GM18517 (cell line): ENCODE measurements around the gene LRRC1.
"Not testable (repeated sequence)": the region's sequence is repeated elsewhere in the genome, so short reads cannot be mapped to it uniquely, and the experiment has no call there.

Experiments used
- ATAC-seq: cut with Tn5 transposase; IDR thresholded peaks from one replicate; pipeline ENCODE4 v1.9.1; 2021; ENCODE audit warnings: mild to moderate bottlenecking, moderate library complexity; ENCODE audit not compliant: unreplicated experiment

The LRRC1 gene

DNA sequence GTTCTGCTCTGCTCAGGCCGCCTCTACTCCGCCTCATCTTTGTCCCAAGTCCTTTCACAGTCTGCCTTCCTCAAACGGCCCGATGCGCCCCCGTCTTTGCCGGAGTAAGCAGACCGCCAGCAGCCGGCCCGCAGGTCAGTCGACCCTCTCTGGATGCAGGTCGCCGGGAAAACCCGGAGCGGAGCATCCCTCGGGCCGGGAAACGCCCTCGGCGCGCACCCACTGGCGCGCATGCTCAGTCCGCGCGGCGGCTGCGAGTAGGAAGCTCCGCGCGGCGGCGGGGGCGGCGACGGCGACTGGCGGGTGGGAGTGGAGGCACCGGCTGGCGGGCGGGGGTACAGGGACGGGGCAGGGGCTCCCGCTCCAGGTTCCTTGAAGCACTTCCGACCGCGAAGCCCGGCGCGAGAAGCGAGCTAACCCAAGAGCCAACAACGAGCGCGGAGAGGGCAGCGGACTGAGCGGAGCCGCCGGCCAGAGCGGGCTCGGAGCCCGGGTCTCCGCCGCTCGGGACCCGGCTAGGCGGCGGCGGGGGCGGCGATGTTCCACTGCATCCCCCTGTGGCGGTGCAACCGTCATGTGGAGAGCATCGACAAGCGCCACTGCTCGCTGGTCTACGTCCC, at the start of gene LRRC1:
LRRC1 (plus strand) TSS at position 286 of the 620 bp plus-strand sequence; CDS start at position 538, 252 bp downstream.
- ATAC-seq = peak; percentile 57

DNA sequence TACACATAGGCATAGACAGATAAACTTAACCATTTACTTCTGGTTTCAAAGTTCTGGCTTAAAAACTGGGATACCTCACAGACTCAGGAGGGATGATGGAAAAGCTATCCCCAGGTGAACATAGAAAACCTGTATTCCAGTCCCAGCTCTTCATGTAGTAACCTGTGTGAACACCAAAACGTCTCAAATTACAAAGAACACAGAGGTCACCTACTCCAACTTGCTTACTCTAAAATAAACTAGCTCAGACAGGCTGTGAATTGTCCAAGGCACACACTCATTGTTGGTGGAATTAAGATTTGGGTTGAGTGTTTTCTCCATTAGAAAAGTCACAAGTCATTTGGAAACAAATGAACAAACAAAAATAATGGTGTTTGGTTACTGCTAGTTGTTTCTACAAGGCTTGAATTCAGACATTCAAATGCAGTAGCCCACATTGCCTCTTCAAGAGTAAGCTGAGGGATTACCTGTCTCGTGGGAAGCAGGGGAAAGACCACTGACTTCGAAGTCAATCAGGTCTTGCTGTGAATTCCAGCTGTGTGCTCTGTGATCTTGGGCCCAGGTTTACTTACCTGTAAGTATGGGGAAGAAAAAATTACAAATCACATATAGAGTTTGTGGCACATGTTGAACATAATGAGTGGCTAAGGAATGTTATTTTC, 48.2 kb upstream of the LRRC1 start:
- no peak for ATAC-seq

DNA sequence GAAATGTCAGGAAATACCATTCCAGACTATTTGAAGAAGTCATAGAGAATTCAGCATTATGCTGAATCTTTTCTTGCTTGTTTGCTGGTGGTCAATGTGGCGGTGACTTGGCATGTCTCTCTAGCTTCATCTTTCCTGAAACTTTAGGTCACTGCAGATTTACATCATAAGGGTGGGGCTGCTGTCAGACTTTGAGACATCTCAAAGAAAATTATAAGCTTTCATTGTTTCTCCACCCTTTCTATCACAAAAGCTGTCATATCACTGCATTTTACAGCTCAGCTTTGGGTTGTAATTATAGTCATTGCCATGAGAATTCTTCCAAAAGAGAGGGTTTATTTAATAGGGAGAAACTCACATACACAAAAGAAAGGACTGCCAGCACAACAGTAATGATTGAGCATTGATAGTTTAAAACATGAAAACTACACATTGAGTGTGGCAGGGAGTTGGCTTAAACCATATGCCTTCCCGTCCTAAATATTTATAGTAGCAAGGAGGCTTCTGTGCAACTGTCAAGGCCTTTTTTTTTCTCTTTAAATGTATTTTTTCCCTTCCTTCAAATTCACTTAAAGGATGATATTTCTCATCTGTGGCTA, 44.7 kb upstream of the LRRC1 start:
- ATAC-seq = no peak

DNA sequence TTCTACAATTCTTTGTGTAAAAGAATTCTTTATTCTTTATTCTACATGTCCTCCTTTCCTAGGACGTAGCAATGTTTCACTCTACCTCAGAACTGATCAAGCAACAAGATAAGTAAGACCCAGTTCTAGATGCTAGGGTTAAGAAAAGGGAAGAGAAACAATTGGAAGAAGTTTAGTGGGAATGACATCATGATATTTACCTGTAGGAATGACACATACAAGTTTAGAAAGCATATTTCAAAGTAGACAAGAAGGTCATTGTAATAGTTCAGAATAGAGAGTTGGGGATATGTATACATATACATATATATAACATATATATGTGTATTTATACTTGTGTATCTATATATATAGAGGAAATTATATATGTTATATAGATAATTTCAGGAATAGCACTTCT, 43.4 kb upstream of the LRRC1 start:
- ATAC-seq = no peak

DNA sequence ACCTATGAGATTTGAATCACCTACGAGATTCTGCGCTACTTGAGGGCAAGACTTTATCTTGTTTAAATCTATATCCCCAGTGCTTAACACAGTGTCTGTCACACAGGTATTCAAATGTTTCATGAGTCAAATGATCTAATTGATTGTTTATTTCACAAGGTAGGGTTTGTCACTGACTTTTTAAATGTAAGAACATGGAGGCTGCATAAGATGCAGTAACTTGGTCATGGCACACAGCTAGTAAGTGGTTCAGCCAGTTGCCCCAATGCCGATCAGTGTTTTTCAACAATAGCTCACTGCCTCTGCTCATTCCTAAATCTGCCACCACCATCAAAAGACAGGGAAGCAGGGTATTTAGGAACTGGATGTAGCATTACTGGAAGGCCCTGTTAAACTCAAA, 42.4 kb upstream of the LRRC1 start:
- ATAC-seq = no peak

DNA sequence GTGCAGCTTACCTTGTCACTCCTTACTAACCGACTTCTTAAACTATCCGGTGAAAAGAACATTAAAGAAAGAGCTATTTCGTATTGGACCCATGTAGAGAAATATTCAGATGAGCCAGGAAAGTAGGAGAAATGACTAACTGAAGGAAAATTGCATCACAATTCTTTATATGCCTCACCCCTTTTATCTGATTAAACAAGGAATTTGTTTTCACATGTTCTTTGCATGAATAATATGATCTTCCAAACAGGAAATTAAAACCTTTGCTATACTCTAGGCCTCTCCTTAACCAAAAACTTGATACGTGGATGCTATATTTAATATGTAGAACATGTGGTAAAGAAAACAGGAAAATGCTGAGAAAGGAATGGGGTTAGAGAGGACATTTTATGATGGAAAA, 41.9 kb upstream of the LRRC1 start:
- no peak for ATAC-seq

DNA sequence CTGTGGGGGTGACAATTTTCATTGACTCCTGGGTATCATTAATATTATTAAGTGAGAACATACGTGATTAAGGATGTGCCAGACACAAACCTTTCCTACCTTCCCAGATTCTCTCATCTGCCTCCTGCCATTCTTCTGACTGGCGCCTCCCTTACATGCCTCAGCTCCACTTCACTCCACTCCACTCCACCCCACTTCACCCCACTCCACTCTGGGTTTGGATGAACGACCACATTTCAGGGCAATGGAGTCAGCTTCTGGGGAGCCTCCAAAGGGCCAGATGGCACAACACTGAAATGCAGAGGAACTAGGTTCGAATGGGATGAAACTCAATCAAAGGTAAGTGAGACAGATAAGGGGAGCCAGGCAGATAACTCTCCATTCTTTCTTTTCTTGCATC, 40.5 kb upstream of the LRRC1 start:
- ATAC-seq = no peak

DNA sequence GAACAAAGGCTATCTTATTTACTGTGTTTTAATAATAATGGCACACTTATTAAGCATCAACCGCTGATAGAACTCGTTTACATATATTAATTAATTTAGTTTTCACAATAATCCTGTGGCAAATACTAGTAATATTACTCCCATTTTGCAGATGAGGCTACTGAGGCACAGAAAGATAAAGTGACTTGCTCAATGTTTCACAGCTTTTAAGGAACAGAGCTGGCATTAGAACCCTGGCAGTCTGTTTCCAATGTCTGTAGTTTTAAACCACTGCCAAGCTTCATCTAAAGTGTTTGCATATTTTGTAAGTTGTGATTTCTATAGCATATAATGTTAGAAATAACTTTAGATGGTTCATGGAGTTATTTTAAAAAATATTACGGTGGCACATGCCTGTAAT, 38.4 kb upstream of the LRRC1 start:
- ATAC-seq = no peak

DNA sequence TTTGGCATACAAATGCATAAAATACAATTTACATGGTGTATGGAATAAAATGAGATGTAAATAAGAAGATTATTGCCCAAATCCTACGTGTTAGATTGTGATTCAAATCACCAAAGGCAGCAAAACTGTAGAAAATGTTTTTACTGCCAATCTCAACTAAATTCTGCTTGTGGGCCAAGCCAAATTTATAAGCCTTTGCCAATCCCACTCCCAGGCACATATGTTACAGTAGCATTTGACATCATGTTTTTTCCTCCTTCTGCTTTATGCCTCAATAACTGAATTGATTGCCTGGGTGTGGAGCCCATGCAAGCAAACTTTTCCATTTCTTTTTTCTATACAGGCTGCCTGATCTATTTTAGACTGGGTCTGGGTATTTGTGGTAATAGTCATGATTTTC, 36.3 kb upstream of the LRRC1 start:
- ATAC-seq = no peak

DNA sequence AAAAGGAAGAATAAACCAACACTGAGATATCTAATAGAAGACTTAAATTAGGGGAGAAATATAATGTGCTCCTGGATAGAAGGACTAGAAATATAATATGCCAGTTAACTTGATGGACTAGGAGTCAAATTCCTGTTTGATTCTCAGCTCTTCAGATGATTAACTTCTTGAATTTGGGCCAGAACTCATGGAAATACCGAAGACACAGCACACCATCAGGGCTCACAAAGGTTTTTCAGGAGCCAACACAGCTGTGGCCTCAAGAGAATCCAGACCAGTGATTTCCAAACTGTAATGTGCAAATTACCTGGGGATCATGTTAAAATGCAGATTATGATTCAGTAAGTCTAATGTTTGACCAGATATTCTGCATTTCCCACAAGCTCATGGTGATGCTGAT, 33.8 kb upstream of the LRRC1 start:
- ATAC-seq = no peak

DNA sequence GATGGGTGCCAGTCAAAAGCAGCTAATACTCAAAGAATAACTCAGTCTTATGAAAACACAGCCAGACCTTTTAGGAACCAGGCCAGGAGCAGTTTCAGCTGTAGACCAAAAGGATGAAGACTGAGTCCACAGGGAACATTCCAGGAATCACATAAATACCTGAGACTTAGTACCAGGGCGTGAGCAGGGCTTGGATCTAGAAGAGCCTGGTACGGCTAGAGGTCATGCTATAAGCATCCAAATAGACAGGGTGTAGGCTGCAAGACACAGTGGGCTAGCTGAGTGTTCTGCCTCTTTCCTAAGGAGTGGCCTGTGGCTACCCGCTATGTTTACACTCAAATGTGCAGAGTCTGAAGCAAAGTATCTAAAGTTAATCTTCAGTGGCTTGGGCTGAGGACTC, 29.5 kb upstream of the LRRC1 start:
- ATAC-seq = no peak

DNA sequence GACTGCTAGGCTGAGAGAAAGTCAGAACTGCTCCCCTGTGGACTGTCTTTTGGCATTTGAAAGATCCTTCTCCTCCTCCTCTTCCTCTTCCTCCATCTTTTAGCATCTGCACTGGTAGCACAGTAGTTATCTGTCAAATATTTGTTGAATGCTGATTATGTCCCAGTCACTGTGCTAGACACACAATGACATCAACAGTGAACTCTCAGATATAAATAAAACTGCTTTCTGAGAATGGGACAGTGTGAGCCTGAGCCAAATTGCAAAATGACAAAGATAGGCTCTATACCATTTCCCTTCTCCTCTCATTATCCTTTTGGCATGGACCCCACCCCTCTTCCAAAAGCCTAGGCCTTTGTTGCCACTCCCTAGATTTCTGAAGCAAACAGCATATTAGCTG, 27.9 kb upstream of the LRRC1 start:
- ATAC-seq = no peak

DNA sequence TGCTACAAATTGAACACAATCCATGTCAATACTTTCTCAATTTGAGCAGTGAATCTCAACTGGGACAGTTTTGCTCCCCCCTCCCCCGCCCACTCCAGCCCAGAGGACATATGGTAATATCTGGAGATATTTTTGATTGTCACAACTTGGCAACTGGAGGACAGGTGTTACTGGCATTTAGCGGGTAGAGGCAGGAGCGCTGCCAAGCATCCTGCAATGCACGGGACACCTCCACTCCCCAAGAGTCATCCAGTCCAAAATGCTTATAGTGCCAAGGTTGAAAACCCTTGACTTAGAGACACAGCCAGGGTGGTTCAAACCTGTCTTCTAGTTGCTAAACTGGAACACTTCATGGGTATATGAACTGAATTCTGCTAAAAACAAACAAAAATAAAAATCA, 26.9 kb upstream of the LRRC1 start:
- no peak for ATAC-seq

DNA sequence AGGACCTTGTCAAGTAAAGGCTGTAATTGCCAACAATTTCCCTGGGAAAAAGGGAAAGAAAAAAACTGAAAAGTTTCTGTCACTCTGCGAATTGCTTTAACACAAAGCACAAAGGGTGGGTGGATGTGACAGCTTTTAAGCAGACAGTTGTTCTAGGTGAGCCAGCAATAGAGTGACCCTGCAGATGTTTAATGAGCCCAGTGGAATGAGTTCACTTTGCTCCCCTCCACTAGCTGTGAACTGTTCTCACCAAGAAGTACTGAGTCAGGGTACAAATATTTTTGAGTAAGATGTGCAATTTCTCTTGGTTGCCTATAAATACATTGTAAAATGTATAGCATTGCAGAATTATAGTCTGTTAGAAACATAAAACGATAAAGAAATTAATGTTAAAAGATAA, 26.2 kb upstream of the LRRC1 start:
- no peak for ATAC-seq

DNA sequence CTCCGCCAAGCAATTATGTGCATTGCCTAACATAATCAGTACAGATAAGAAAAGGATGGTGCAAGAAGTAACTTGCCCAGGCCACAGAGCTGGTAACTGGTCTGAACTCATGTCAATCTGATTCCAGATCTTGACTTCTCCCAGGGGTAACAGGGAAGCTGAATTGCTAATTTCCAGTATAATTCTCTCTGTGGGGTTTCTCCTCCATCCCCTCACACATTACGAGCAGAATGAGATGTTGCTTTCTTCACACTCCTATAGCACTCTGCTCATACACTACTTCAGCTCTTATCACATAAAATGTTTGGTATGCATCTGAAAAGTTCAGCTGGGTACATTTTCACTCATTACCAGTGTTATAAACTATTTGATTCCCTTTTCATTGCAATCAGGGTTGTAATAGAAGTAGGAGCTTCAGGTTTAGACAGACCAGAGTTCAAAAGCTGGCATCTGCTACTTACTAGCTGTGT, 24.0 kb upstream of the LRRC1 start:
- no peak for ATAC-seq

DNA sequence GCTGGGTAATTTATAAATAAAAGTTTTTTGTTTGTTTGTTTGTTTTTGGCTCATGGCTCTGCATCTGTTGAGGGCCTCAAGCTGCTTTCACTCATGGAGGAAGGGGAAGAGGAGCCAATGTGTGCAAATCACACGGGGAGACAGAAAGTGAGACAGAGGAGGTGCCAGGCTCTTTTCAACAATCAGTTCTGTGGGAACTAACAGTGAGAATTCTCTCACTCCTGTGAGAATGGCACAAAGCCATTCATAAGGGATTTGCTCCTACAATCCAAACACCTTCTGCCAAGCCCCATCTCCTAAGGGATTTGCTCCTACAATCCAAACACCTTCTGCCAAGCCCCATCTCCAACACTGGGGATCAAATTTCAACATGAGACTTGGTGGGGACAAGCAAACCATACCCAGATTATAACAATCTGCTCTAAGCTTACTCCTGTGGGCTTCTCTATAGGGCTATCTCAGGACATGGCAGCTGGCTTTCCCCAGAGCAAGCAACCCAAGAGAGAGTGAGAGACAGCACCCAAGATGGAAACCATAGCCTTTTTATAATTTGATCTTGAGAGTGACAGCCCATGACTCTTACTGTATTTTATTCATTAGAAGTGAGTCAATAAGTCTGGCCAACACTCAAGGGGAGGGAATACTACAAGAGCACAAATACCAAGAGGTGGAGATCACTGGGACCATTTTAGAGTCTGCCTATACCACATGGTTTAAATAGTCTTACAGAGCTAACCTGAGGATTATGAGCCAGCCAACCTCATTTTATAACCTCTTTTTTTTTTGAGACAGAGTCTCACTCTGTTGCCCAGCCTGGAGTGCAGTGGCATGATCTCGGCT, 22.8 kb upstream of the LRRC1 start:
- no peak for ATAC-seq

DNA sequence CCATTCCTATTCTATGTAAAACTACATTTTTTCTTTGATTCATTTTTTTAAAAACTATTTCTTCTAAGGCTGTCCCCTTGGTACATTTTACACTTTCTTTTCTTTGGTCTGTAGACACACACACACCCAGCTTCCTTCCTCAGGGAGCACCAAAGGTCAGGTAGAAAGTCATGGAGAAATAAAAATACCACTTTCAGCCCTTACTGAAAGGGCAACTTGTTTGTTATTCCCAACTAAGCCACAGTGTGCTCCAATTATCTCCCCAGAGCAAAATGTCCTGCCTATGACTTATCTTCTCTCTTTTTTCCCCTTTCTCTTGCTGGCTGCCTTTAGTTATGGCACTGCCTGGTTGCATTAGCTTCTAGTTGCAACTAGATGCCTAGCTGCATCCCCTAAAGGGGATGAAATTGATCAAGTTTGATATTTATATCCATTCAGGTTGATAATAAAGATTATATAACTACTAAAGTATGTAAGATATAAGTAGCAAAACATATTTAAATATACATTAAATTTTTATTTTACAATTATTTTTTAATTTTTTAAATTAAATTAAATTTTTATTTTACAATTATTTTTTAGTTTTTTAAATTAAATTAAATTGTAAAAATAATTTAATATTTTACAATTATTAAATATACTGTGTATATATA, 21.6 kb upstream of the LRRC1 start:
- no peak for ATAC-seq

DNA sequence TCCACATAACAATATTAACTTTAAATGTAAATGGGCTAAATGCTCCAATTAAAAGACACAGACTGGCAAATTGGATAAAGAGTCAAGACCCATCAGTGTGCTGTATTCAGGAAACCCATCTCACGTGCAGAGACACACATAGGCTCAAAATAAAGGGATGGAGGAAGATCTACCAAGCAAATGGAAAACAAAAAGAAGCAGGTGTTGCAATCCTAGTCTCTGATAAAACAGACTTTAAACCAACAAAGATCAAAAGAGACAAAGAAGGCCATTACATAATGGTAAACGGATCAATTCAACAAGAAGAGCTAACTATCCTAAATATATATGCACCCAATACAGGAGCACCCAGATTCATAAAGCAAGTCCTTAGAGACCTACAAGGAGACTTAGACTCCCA, 18.7 kb upstream of the LRRC1 start:
- ATAC-seq = not testable (repeated sequence)

DNA sequence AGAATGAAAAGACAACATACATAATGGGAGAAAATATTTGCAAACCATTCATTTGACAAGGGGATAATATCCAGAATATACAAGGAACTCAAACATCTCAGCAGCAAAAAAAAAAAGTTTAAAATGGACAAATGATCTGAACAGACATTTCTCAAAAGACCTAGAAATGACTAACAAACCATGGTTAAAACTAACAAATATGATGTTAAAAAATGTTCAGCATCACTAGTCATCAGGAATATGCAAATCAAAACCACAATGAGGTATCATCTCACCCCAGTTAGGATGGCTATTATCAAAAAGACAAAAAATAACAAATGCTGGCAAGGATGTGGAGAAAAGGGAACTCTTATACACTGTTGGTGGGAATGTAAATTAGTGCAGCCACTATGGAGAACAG, 9.8 kb upstream of the LRRC1 start:
- not testable (repeated sequence) for ATAC-seq

DNA sequence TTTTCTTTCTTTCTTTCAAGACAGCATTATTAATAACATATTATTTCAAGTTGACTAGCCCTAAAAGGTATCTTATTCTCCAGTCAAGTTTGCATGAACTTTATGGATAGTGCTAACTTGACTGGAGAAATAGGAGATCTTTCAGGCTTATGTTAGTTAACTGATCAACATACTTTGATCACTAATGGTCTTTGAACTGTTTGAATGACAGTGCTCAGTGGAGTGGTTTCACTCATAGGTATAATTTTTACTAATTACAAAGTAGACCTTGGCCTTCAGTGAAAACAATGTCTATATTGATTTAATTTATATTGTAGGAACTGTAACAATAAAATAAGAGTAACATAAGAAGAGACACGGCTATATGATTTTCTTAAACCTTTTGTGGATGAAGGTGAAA, 8.0 kb upstream of the LRRC1 start:
- no peak for ATAC-seq

DNA sequence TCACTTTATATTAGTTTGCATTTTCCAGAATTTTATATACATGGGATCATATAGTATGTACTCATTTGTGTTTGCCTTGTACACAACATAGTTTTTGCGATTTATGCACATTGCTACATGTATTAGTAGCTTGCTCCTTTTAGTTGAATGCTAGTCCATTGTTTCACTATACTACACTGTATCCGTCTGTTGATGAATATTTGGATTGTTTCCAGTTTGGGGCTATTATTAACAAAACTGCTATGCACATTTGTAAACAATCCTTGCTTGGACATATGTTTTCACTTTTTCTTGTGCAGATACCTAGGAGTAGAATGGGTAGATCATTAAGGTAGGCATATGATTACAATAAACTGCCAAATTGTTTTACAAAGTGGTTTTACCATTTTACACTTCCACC, 3.9 kb upstream of the LRRC1 start:
- no peak for ATAC-seq
